Mesendoderm (in vitro differentiated cells): ENCODE results near the gene SIGLEC11.

ENCODE experiments used
- DNase-seq: peaks from one replicate; pipeline ENCODE4 v3.0.0; 2013
- H2AK5ac ChIP-seq: 2 replicates; pipeline ENCODE4 v1.6.1; 2013; ENCODE audit warnings: low read length, inconsistent platforms
- H2BK120ac ChIP-seq: 2 replicates; pipeline ENCODE4 v1.6.1; 2013; ENCODE audit warnings: low read depth, mild to moderate bottlenecking, low read length, moderate library complexity, mixed read lengths
- H2BK15ac ChIP-seq: replicated peaks from 2 replicates; pipeline ENCODE4 v1.6.1; 2013; ENCODE audit warnings: low read depth, mild to moderate bottlenecking, moderate library complexity
- H2BK5ac ChIP-seq: 2 replicates; pipeline ENCODE4 v1.6.1; 2013; ENCODE audit warnings: low read length, inconsistent platforms
- H3K18ac ChIP-seq: 2 replicates; pipeline ENCODE4 v1.6.1; 2013; ENCODE audit warnings: mild to moderate bottlenecking, low read length, mixed read lengths
- H3K23ac ChIP-seq: one replicate; pipeline ENCODE4 v1.6.1; 2013; ENCODE audit warnings: low read length
- H3K27ac ChIP-seq: 2 replicates; pipeline ENCODE4 v1.5.1; 2013; ENCODE audit warnings: low read depth, mild to moderate bottlenecking, inconsistent platforms, low read length, moderate library complexity
- H3K27me3 ChIP-seq: 2 replicates; pipeline ENCODE4 v1.6.1; 2013; ENCODE audit warnings: low read length, control low read depth, mild to moderate bottlenecking, inconsistent platforms; ENCODE audit not compliant: insufficient read depth, poor library complexity
- H3K36me3 ChIP-seq: 2 replicates; pipeline ENCODE4 v1.6.1; 2013; ENCODE audit warnings: low read length, inconsistent platforms; ENCODE audit not compliant: control insufficient read depth, insufficient read depth
- H3K4ac ChIP-seq: one replicate; pipeline ENCODE4 v1.6.1; 2013; ENCODE audit warnings: low read depth, mild to moderate bottlenecking, low read length, moderate library complexity
- H3K4me1 ChIP-seq: 2 replicates; pipeline ENCODE4 v1.6.1; 2013; ENCODE audit warnings: low read depth, low read length, inconsistent platforms; ENCODE audit not compliant: control insufficient read depth
- H3K4me2 ChIP-seq: 2 replicates; pipeline ENCODE4 v1.6.1; 2013; ENCODE audit warnings: low read length
- H3K4me3 ChIP-seq: 2 replicates; pipeline ENCODE4 v1.5.1; 2013; ENCODE audit warnings: mild to moderate bottlenecking, low read length
- H3K56ac ChIP-seq: one replicate; pipeline ENCODE4 v1.6.1; 2013; ENCODE audit warnings: low read length
- H3K79me1 ChIP-seq: 2 replicates; pipeline ENCODE4 v1.6.1; 2013; ENCODE audit warnings: low read length, inconsistent platforms
- H3K79me2 ChIP-seq: 2 replicates; pipeline ENCODE4 v1.6.1; 2013; ENCODE audit warnings: mild to moderate bottlenecking, low read length; ENCODE audit not compliant: control insufficient read depth, insufficient read depth
- H3K9ac ChIP-seq: 2 replicates; pipeline ENCODE4 v1.6.1; 2013; ENCODE audit warnings: low read length, inconsistent platforms
- H4K5ac ChIP-seq: one replicate; pipeline ENCODE4 v1.6.1; 2013; ENCODE audit warnings: low read length
- H4K8ac ChIP-seq: one replicate; pipeline ENCODE4 v1.6.1; 2013; ENCODE audit warnings: low read depth, mild to moderate bottlenecking, control low read depth, low read length, moderate library complexity
- WGBS: extraction: QIAGEN DNeasy Blood & Tissue Kit; methylation state at CpG from one replicate; pipeline ENCODE4 v1.1.7; 2013; ENCODE audit warnings: low lambda C conversion rate, missing lambda C conversion rate; ENCODE audit not compliant: insufficient coverage; ENCODE audit errors: extremely low coverage; 5-methylcytosine and 5-hydroxymethylcytosine counted together

The SIGLEC11 gene

GRCh38 chr19:49931293-49932040, 29.5 kb downstream of the SIGLEC11 start:
- no peak overlapping the region for H4K8ac ChIP-seq
- H3K56ac ChIP-seq = no peak overlapping the region
- peaks cover 26% of the 10 kb centered on the region for H3K79me2 ChIP-seq
- no peak overlapping the region for H2BK15ac ChIP-seq
- no peaks in the 10 kb centered on the region for H3K27me3 ChIP-seq
- H3K4me3 ChIP-seq = no peak overlapping the region
- no peak for DNase-seq
- no peak overlapping the region for H3K23ac ChIP-seq
- peaks cover 11% of the 10 kb centered on the region for H3K36me3 ChIP-seq
- H3K4me1 ChIP-seq = peaks cover 7% of the 10 kb centered on the region
- H2BK120ac ChIP-seq = no peak overlapping the region
- H3K4ac ChIP-seq = no peak overlapping the region
- H3K4me2 ChIP-seq = no peak overlapping the region
- no peak overlapping the region for H3K27ac ChIP-seq
- H3K9ac ChIP-seq = no peak overlapping the region
- H2BK5ac ChIP-seq = no peak overlapping the region
- whole genome bisulfite sequencing = no CpG with 5 or more reads among the region's 7 CpGs
- H3K18ac ChIP-seq = no peak overlapping the region
- no peak overlapping the region for H4K5ac ChIP-seq
- no peak overlapping the region for H2AK5ac ChIP-seq
- H3K79me1 ChIP-seq = peaks cover 12% of the 10 kb centered on the region

GRCh38 chr19:49930483-49931011, 30.4 kb downstream of the SIGLEC11 start:
- Histone ChIP-seq H3K4ac (no peak overlapping the region), H3K79me2 (peaks cover 28% of the 10 kb centered on the region), H4K5ac (no peak overlapping the region), H3K79me1 (peaks cover 12% of the 10 kb centered on the region), H3K23ac (no peak overlapping the region), H3K27me3 (no peaks in the 10 kb centered on the region), H4K8ac (no peak overlapping the region), H3K27ac (no peak overlapping the region), H2BK15ac (no peak overlapping the region), H2BK5ac (no peak overlapping the region), H3K4me1 (peaks cover 7% of the 10 kb centered on the region), H3K18ac (no peak overlapping the region), H3K36me3 (peaks cover 12% of the 10 kb centered on the region), H3K4me3 (no peak overlapping the region), H3K4me2 (peak overlapping the region; percentile 26), H3K56ac (no peak overlapping the region), H2AK5ac (no peak overlapping the region), H3K9ac (no peak overlapping the region), H2BK120ac (no peak overlapping the region)
- WGBS = no CpG with 5 or more reads among the region's 15 CpGs
- peak; percentile 40 for DNase-seq

- H2BK120ac ChIP-seq = no peak overlapping the region
- H2BK15ac ChIP-seq = no peak overlapping the region
- H3K4me2 ChIP-seq = peak overlapping the region; percentile 80
- no peak overlapping the region for H4K8ac ChIP-seq
- peak overlapping the region; percentile 100 for H3K9ac ChIP-seq
- H3K79me2 ChIP-seq = peaks cover 32% of the 10 kb centered on the region
- no peak overlapping the region for H3K23ac ChIP-seq
- H3K18ac ChIP-seq = peak overlapping the region; percentile 81
- peak; percentile 98 for DNase-seq
- H3K79me1 ChIP-seq = peaks cover 14% of the 10 kb centered on the region
- H3K36me3 ChIP-seq = peaks cover 12% of the 10 kb centered on the region
- no peaks in the 10 kb centered on the region for H3K27me3 ChIP-seq
- H3K4me1 ChIP-seq = peaks cover 7% of the 10 kb centered on the region
- H2AK5ac ChIP-seq = no peak overlapping the region
- H3K56ac ChIP-seq = peak overlapping the region; percentile 100
- H3K4me3 ChIP-seq = peak overlapping the region; percentile 84
- peak overlapping the region; percentile 93 for H3K27ac ChIP-seq
- no CpG with 5 or more reads among the region's 43 CpGs for WGBS
- peak overlapping the region; percentile 17 for H2BK5ac ChIP-seq
- H4K5ac ChIP-seq = no peak overlapping the region
- H3K4ac ChIP-seq = peak overlapping the region; percentile 39
Measured at GRCh38 chr19:49929611-49930482, 31.1 kb downstream of the SIGLEC11 start.

- peak within 1 kb of the TSS; percentile 98 for H3K4me2 ChIP-seq
- H3K4ac ChIP-seq = peak within 1 kb of the TSS; percentile 96
- no CpG with 5 or more reads among the region's 48 CpGs for WGBS
- peak within 1 kb of the TSS; percentile 97 for H2BK5ac ChIP-seq
- H3K27me3 ChIP-seq = no peaks in the 10 kb centered on the region
- peak within 1 kb of the TSS; percentile 93 for H3K27ac ChIP-seq
- H2BK15ac ChIP-seq = no peak within 1 kb of the TSS
- peak within 1 kb of the TSS; percentile 98 for H3K23ac ChIP-seq
- peak within 1 kb of the TSS; percentile 81 for H3K18ac ChIP-seq
- no peak within 1 kb of the TSS for H2BK120ac ChIP-seq
- no peak within 1 kb of the TSS for H4K5ac ChIP-seq
- no peak within 1 kb of the TSS for H4K8ac ChIP-seq
- H3K4me1 ChIP-seq = peaks cover 7% of the 10 kb centered on the region
- DNase-seq = peak; percentile 92
- peaks cover 12% of the 10 kb centered on the region for H3K36me3 ChIP-seq
- H3K56ac ChIP-seq = peak within 1 kb of the TSS; percentile 100
- peak within 1 kb of the TSS; percentile 100 for H3K9ac ChIP-seq
- H3K79me1 ChIP-seq = peaks cover 18% of the 10 kb centered on the region
- peak within 1 kb of the TSS; percentile 84 for H3K4me3 ChIP-seq
- peaks cover 39% of the 10 kb centered on the region for H3K79me2 ChIP-seq
- peak within 1 kb of the TSS; percentile 90 for H2AK5ac ChIP-seq
Measured at GRCh38 chr19:49929121-49929610, 31.8 kb downstream of the SIGLEC11 start, which contains the start of the genes ATF5 and NUP62. ATF5 (plus strand) TSS chr19:49929205; CDS start chr19:49930851, 1,646 bp downstream. NUP62 (minus strand) TSS chr19:49929504; CDS start chr19:49909807, 19,697 bp downstream.

- Histone ChIP-seq H3K79me1 (peaks cover 28% of the 10 kb centered on the region), H2BK120ac (no peak overlapping the region), H3K36me3 (peaks cover 21% of the 10 kb centered on the region), H3K56ac (peak overlapping the region; percentile 74), H3K79me2 (peaks cover 54% of the 10 kb centered on the region), H2BK5ac (no peak overlapping the region), H3K4me3 (no peak overlapping the region), H4K8ac (no peak overlapping the region), H3K4me1 (peaks cover 7% of the 10 kb centered on the region), H3K4ac (no peak overlapping the region), H3K27me3 (no peaks in the 10 kb centered on the region), H2AK5ac (peak overlapping the region; percentile 24), H3K4me2 (peak overlapping the region; percentile 56), H2BK15ac (no peak overlapping the region), H3K18ac (no peak overlapping the region), H4K5ac (no peak overlapping the region), H3K27ac (no peak overlapping the region), H3K9ac (peak overlapping the region; percentile 64), H3K23ac (peak overlapping the region; percentile 45)
- WGBS = no CpG with 5 or more reads among the region's 14 CpGs
- no peak for DNase-seq
Measured at GRCh38 chr19:49927526-49928264, 33.3 kb downstream of the SIGLEC11 start.
